DMS153 treated with DMSO at 0.1 percent for 48 hours (cell line): ENCODE measurements around the gene SRGAP2C.
"Not testable (repeated sequence)": the region's sequence is repeated elsewhere in the genome, so short reads cannot be mapped to it uniquely, and the experiment has no call there.

ENCODE experiments used
- DNase-seq: peaks from one replicate; lab custom pipeline; 2025; ENCODE audit not compliant: unreplicated experiment; lab: John Stamatoyannopoulos, UW

SRGAP2C gene

GRCh38 chr1:121368910-121369309 is 184.1 kb downstream of the SRGAP2C start:
- not testable (repeated sequence) for DNase-seq

- DNase-seq: not testable (repeated sequence)
These were observed 185.2 kb downstream of the SRGAP2C start for GRCh38 chr1:121369959-121370358.

DNA sequence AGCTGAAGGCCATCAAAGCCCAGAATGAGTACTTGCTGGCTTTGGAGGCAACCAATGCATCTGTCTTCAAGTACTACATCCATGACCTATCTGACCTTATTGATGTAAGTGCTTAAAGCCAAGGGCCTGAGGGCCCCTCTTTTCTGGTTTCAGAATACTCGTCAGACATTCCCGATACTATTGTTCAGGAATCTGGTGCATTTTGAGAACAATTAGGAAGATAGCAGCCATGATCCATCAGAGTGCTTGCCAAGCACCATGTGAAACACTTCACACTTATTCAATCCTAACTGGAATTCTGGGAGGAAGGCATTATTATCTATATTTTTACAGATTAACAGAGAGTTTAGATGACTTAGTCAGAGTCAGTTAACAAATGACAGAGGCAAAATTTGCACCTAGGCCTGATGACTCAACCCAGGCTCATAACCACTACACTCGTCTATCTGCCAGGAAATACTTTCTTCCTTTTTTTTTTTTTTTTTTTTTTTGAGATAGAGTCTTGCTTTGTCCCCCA is 190.1 kb downstream of the SRGAP2C start:
- not testable (repeated sequence) for DNase-seq

DNA sequence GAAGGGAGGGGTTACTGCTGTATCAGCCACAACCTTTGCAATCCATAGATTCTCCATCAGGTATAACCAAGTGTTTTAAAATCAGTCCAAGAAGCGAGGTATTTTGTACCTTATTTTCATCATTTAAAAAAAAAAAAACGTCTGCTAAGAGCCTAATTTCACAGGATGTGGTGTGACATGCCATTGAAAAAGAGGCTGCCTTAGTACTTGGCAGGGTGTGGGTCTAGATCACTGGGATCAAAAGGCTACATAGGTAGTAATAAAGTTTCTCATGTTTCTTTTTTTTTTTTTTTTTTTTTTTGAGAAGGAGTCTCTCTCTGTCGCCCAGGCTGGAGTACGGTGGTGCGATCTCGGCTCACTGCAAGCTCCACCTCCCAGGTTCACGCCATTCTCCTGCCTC is 192.2 kb downstream of the SRGAP2C start:
- DNase-seq: not testable (repeated sequence)

DNA sequence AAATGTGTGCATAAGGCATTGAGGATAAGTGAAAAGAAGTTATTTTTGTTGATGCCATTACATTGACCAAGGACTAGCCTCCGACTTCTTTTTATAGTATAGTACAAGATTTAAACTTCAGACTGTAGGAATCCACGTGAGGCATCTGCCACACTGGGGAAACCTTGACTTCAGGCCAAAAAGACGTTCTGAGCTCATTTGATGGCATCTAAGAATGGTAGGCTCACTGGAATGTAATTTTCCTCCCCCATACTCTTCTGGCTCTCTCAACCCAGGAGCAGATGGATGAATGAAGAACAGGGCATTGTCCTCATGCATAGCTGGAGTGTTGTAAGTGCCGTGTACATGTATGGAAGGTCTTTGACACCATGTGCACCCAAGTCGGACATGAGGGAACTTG is 194.0 kb downstream of the SRGAP2C start:
- DNase-seq: not testable (repeated sequence)

DNA sequence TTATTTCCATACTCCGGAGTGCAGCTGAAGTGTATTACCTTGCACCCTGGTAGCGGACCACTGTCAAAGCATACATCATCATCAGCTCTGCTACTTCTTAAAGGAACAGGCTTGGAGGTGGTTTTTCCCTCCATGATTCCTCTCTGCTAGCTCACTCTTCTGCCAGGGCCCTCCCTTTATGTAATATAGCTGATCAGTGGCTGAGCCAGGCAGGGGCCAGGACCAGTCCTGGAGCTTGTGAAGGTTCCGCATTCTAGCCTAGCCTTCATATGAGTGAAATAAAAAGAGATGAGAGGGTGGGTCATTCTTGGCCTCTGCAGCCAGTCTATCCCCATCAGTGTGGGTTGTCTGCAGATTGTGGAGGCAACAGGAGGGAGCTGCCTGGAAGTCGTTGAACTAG is 200.0 kb downstream of the SRGAP2C start:
- not testable (repeated sequence) for DNase-seq

GRCh38 chr1:121385162-121385561 is 200.4 kb downstream of the SRGAP2C start:
- DNase-seq: not testable (repeated sequence)

GRCh38 chr1:121385563-121386288 is 201.0 kb downstream of the SRGAP2C start:
- not testable (repeated sequence) for DNase-seq

- not testable (repeated sequence) for DNase-seq
These were observed 201.7 kb downstream of the SRGAP2C start for GRCh38 chr1:121386319-121386948.

DNA sequence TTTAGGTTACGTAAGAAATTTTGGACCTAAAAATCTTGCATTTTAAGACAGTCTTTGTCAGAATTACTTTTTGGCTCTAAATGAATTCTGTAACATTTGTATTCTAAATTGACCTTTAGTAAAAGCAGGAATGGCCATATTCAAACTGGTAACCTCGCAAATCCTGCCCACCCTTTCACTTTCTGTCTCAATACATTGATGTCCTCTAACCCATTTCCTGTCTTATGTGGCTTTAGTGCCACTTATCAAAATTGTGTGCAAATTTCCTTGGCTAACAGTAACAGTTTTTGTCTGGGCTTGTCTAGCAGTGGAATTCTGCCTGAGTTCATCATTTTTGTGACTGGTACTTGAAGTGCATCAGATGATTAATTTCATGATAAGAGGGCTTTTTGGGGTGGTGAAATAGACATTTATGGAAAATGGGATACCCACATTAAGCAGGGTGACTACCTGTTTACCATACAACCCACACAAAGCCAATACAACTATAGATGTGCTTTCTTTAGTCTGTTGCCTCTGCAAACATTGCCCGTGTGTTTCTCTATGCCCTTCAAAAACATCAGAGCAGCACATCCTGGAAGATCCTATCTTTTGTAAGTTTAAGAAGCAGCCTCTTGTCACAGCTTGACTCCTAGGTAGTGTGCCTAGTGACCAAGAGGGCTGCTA is 205.3 kb downstream of the SRGAP2C start:
- not testable (repeated sequence) for DNase-seq

DNA sequence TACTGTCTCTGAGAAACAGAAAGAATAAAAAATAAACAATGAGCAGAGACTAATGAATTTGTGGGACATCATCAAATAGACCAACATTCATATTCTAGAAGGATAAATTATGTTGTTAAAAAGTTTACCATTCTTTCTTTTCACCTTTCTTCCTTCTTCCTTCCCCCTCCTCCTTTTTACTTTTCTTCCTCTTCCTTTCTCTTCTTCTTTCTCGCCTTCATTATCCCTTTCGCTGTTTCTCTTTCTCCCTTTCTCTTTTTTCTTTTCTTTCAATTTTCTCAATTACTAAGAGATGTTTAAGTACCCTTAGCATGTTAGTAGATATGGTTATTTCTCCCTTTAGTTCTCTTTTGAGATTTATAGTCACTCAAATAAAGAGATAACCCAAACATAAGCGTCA is 207.4 kb downstream of the SRGAP2C start:
- not testable (repeated sequence) for DNase-seq

DNA sequence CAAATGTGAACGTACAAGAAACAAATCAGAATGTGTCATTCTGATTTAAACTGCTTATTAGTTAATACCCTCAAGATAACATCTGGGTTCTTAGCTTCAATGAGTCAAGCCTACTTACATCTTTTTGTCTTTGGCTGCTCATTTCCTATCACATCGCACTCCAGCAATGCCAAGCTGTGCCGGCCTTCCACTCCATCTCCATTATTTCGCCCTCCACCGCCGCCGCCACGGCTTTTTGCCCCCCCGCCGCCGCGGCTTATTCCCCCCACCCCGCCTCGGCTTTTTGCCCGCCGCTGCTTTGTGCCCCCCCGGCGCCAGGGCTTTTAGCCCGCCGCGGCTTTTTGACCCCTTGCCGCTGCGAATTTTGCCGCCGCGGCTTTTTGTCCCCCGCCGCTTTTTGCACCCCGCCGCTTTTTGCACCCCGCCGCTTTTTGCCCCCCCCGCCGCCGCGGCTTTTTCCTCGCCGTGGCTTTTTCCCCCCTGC is 211.0 kb downstream of the SRGAP2C start:
- not testable (repeated sequence) for DNase-seq

DNA sequence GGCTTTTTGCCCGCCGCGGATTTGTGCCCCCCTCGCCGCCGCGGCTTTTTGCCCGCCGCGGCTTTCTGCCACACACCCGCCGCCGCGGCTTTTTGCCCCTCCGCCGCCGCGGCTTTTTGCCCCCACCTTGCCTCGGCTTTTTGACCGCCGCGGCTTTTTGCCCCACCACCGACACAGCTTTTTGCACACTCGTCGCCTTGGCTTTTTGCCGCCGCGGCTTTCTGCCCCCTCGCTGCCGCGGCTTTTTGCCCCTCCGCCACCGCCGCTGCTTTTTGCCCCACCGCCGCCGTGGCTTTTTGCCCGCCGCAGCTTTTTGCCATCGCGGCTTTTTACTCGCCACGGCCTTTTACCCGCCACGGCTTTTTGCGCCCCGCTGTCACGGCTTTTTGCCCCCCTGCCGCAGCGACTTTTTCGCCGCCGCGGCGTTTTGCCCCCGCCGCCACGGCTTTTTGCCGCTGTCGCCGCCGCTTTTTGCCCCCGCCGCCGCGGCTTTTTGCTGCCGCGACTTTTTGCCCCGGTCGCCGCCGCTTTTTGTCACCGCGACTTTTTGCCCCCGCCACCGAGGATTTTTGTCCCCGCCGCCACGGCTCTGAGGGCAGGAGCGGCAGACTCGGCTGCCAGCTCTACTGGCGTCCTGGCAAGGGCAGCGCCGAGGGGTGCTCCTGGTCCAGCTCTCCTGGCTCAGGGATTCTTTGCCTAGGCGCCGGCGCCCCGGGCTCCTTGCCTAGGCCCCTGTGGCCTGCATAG is 211.7 kb downstream of the SRGAP2C start:
- not testable (repeated sequence) for DNase-seq

DNA sequence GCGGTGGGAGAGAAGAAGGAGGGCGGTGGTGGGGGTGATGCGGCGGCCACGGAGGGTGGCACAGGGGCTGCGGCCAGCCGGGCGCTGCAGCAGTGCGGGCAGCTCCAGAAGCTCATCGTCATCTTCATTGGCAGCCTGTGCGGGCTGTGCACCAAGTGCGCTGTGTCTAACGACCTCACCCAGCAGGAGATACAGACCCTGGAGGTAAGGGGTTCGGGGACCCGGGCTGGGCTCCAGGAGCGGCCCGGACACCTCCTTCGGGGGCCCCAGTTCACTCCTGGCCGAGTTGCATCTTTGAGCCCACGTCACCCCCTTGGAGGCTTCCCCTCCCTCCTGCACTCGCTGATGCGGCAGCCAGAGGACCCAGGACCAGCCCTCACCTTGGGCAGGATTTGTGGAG is 212.3 kb downstream of the SRGAP2C start:
- not testable (repeated sequence) for DNase-seq

- DNase-seq: not testable (repeated sequence)
These were observed 214.4 kb downstream of the SRGAP2C start for GRCh38 chr1:121399193-121399592.

DNA sequence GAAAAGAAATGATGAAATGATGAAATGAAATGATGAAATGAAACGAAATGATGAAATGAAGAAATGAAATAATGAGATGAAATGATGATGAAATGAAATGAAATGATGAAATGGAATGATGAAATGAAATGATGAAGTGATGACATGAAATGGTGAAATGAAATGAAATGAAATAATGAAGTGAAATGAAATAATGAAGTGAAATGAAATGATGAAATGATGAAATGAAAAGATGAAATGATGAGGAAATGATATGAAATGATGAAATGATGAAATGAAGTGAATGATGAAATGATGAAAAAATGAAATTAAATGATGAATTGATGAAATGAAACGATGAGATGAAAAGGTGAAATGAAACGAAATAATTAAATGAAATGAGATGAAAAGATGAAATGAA is 215.3 kb downstream of the SRGAP2C start:
- not testable (repeated sequence) for DNase-seq

DNA sequence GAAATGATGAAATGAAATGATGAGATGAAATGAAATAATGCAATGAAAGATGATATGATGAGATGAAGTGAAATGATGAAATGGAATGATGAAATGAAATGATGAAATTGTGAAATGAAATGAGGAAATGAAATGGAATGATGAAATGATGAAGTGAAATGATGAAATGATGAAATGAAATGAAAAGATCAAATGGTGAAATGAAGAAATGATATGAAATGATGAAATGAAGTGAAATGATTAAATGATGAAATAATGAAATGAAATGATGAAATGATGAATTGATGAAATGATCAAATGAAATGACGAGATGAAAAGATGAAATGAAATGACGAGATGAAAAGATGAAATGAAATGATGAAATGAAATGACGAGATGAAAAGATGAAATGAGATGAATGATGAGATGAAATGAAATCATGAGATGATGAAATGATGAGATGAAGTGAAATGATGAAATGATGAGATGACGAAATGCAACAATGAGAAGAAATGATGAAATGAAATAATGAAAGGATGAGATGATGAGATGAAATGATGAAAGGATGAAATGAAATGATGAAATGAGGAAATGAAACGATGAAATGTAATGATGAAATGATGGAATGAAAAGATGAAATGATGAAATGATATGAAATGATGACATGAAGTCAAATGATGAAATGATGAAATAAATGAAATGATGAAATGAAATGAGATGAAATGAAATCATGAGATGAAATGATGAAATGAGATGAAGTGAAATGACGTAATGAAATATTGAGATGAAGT is 216.0 kb downstream of the SRGAP2C start:
- DNase-seq: not testable (repeated sequence)

- not testable (repeated sequence) for DNase-seq
These were observed 216.7 kb downstream of the SRGAP2C start for GRCh38 chr1:121401375-121401955.

DNA sequence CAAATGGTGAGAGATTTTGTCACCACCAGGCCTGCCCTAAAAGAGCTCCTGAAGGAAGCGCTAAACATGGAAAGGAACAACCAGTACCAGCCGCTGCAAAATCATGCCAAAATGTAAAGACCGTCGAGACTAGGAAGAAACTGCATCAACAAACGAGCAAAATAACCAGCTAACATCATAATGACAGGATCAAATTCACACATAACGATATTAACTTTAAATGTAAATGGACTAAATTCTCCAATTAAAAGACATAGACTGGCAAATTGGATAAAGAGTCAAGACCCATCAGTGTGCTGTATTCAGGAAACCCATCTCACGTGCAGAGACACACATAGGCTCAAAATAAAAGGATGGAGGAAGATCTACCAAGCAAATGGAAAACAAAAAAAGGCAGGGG is 218.5 kb downstream of the SRGAP2C start:
- not testable (repeated sequence) for DNase-seq

GRCh38 chr1:121408354-121408753 is 223.6 kb downstream of the SRGAP2C start:
- DNase-seq: no peak
